ENCODE results near the gene OR2T2.
"Not testable (repeated sequence)": the region's sequence is repeated elsewhere in the genome, so short reads cannot be mapped to it uniquely, and the experiment has no call there.

GRCh38 chr1:248433811-248434415 lies 11.5 kb upstream of the OR2T2 start:
- TF ChIP-seq EZH2phosphoT487 (IDR thresholded peaks at IDR 0.05; ENCODE audit: borderline replicate concordance, low read length); EZH2 (IDR thresholded peaks at IDR 0.05; ENCODE audit: low read length, unreplicated experiment): not testable (repeated sequence)
- TF ChIP-seq, protein P1, sequence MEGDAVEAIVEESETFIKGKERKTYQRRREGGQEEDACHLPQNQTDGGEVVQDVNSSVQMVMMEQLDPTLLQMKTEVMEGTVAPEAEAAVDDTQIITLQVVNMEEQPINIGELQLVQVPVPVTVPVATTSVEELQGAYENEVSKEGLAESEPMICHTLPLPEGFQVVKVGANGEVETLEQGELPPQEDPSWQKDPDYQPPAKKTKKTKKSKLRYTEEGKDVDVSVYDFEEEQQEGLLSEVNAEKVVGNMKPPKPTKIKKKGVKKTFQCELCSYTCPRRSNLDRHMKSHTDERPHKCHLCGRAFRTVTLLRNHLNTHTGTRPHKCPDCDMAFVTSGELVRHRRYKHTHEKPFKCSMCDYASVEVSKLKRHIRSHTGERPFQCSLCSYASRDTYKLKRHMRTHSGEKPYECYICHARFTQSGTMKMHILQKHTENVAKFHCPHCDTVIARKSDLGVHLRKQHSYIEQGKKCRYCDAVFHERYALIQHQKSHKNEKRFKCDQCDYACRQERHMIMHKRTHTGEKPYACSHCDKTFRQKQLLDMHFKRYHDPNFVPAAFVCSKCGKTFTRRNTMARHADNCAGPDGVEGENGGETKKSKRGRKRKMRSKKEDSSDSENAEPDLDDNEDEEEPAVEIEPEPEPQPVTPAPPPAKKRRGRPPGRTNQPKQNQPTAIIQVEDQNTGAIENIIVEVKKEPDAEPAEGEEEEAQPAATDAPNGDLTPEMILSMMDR (conservative IDR thresholded peaks at IDR 0.05; ENCODE audit: low read depth, low read length) = not testable (repeated sequence)
